NT2/D1 (cell line): ENCODE data around the gene WIZ.

Experiments used
- SUZ12 ChIP-seq: IDR thresholded peaks from 2 replicates; pipeline ENCODE4 v1.6.1; 2011; ENCODE audit not compliant: insufficient read length, insufficient read depth; ENCODE audit errors: extremely low read depth
- YY1 ChIP-seq: IDR thresholded peaks from 2 replicates; pipeline ENCODE4 v1.6.1; 2011; ENCODE audit not compliant: insufficient read length, insufficient read depth

- TF ChIP-seq SUZ12 (no peak), YY1 (no peak)
These were observed 49.0 kb downstream of the WIZ start for GRCh38 chr19:15400521-15401396.
